BJ (cell line): ENCODE results near the gene CCDC61. TPM values are rescaled to one million over a fixed set of nuclear protein-coding genes. Genes with fewer than 3 reads are reported as not detected.

ENCODE experiments used
- CTCF ChIA-PET: fragments of 350-600 bp; formaldehyde crosslinking; extraction: SDS; loops from one replicate; lab custom pipeline; 2021; ENCODE audit warnings: antibody characterized with exemption, inconsistent platforms; lab: Yijun Ruan, JAX
- POLR2A ChIA-PET: fragments of 300-600 bp; sonication (Branson Sonifier 250); formaldehyde crosslinking; extraction: SDS; loops from one replicate; lab custom pipeline; 2021; ENCODE audit warnings: antibody characterized with exemption; lab: Charles Lee
- DNase-seq: peaks from one replicate; pipeline ENCODE4 v3.0.0-alpha.2; 2011; ENCODE audit warnings: low read depth
- H3K27me3 ChIP-seq: 2 replicates; pipeline ENCODE4 v1.6.0; 2011; ENCODE audit warnings: low read length; ENCODE audit not compliant: control insufficient read depth, insufficient read depth
- H3K36me3 ChIP-seq: 2 replicates; pipeline ENCODE4 v1.5.1; 2011; ENCODE audit warnings: low read length; ENCODE audit not compliant: control insufficient read depth, insufficient read depth
- H3K4me3 ChIP-seq: 2 replicates; pipeline ENCODE4 v1.5.1; 2011; ENCODE audit warnings: low read depth, mild to moderate bottlenecking, control low read depth, low read length
- CTCF ChIP-seq: IDR thresholded peaks from 2 replicates; pipeline ENCODE4 v1.5.1; 2011; ENCODE audit warnings: low read depth, mild to moderate bottlenecking, control low read depth, inconsistent platforms, low read length, moderate library complexity; ENCODE audit not compliant: insufficient read depth
- polyA plus RNA-seq: library from polyadenylated mRNA; depleted of rRNA; stranded (reverse); fragments of >200 nt; gene quantifications from 2 replicates; pipeline ENCODE4 v1.2.3, GENCODE V29; 2011

CCDC61 gene
- polyA plus RNA-seq, 1 experiment: 8.4 TPM

- CTCF ChIA-PET: interaction anchor here (1.2 kb wide), 1 partner anchor 9 kb away, joined by 5 read pairs; no protein-coding TSS in a partner anchor
- Histone ChIP-seq H3K36me3 (no peaks in the 10 kb centered on the region), H3K4me3 (no peak overlapping the region), H3K27me3 (peaks cover 30% of the 10 kb centered on the region)
- no peak for DNase-seq
- no peak for TF ChIP-seq CTCF
- POLR2A ChIA-PET: no interaction called here
These were observed 25.6 kb upstream of the CCDC61 start for GRCh38 chr19:45969676-45970075.

- ChIA-PET CTCF (interaction anchor here (1.0 kb wide), 1 partner anchor 8 kb away, joined by 3 read pairs; no protein-coding TSS in a partner anchor), POLR2A (no interaction called here)
- Histone ChIP-seq H3K4me3 (no peak overlapping the region), H3K27me3 (peaks cover 29% of the 10 kb centered on the region), H3K36me3 (no peaks in the 10 kb centered on the region)
- TF ChIP-seq CTCF: no peak
- no peak for DNase-seq
These were observed 23.9 kb upstream of the CCDC61 start for GRCh38 chr19:45971260-45971902.

- no peak for TF ChIP-seq CTCF
- POLR2A ChIA-PET: interaction anchor here (0.6 kb wide), 1 partner anchor 65 kb away, joined by 4 read pairs; no protein-coding TSS in a partner anchor
- Histone ChIP-seq H3K27me3 (peaks cover 28% of the 10 kb centered on the region), H3K36me3 (no peaks in the 10 kb centered on the region), H3K4me3 (no peak overlapping the region)
- CTCF ChIA-PET: interaction anchor here (0.8 to 1.0 kb wide), 2 partner anchors 9 to 38 kb away, joined by 3 read pairs; no protein-coding TSS in a partner anchor
- DNase-seq: no peak
These were observed 23.0 kb upstream of the CCDC61 start for GRCh38 chr19:45972081-45972946.

GRCh38 chr19:45972947-45973540, 22.2 kb upstream of the CCDC61 start:
- POLR2A ChIA-PET: interaction anchor here (0.6 kb wide), 1 partner anchor 65 kb away, joined by 4 read pairs; no protein-coding TSS in a partner anchor
- no peak for DNase-seq
- Histone ChIP-seq H3K27me3 (peaks cover 27% of the 10 kb centered on the region), H3K4me3 (no peak overlapping the region), H3K36me3 (no peaks in the 10 kb centered on the region)
- no peak for TF ChIP-seq CTCF
- CTCF ChIA-PET: interaction anchor here (0.8 kb wide), 1 partner anchor 37 kb away, joined by 3 read pairs; no protein-coding TSS in a partner anchor
